Activated T-helper 1 cell treated with anti-CD3 and anti-CD28 coated beads, Interleukin-12 subunit alpha, Interleukin-12 subunit beta, Interleukin-2, Interleukin-4 antibody, amounts not matched to agents 30 ng/mL and 10 ng/mL and 1 ng/mL, durations not matched to agents 14 hours and 24 hours and 36 hours (primary cell): Measurements from ENCODE around the gene IFNA5. TPM values are rescaled to one million over a fixed set of nuclear protein-coding genes. Genes with fewer than 3 reads are reported as not detected.

Source experiments
- DNase-seq: peaks from one replicate; pipeline ENCODE4 v3.0.0; 2021; ENCODE audit warnings: low spot score
- H3K27ac Mint-ChIP-seq: one replicate; pipeline ENCODE4 v1.8.0; 2021; ENCODE audit warnings: mild to moderate bottlenecking, mixed read lengths
- H3K27me3 Mint-ChIP-seq: one replicate; pipeline ENCODE4 v1.8.0; 2022; ENCODE audit warnings: mild to moderate bottlenecking, moderate library complexity, mixed read lengths; ENCODE audit not compliant: insufficient read depth
- H3K36me3 Mint-ChIP-seq: one replicate; pipeline ENCODE4 v1.8.0; 2021; ENCODE audit warnings: low read depth, mixed read lengths
- H3K4me1 Mint-ChIP-seq: one replicate; pipeline ENCODE4 v1.8.0; 2021; ENCODE audit warnings: low read depth, mixed read lengths
- H3K4me3 Mint-ChIP-seq: one replicate; pipeline ENCODE4 v1.8.0; 2021; ENCODE audit warnings: mild to moderate bottlenecking, moderate library complexity, mixed read lengths
- H3K9me3 Mint-ChIP-seq: one replicate; pipeline ENCODE4 v1.8.0; 2021; ENCODE audit warnings: mixed read lengths
- intact Hi-C: fragments of 100-400 bp; cut with micrococcal nuclease; formaldehyde crosslinking; loops from one replicate; pipeline ENCODE4 v1.15.1; 2024
- total RNA-seq: library from RNA; stranded (reverse); gene quantifications from 2 replicates; pipeline ENCODE4 v1.2.3, GENCODE V29; 2022

The IFNA5 gene
- not detected in 2 replicates for total RNA-seq

DNA sequence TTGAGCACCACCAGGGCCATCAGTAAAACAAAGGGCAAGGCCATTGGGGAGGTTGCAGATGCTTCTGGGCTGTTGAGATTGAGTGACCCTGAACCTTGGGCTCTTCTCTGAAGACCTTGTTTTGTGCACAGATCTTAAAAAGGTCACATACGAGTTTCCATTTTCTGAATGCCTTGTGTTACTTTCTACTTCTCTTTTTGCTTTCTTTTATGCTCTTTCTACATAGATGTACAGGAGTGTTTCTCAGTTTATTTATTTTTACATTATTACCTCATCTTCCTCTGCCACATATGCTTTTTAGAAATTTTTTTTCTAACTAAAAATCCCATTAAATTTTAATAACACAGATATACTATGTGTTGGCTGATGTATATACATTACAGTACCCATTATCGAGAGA is at the start of gene IFNA5:
TSS of gene IFNA5 (minus strand) at position 101 of the 400 bp plus-strand sequence. CDS start at position 44, 57 bp downstream.
- H3K4me3 Mint-ChIP-seq = no peak within 1 kb of the TSS
- H3K27ac Mint-ChIP-seq = no peak within 1 kb of the TSS
- no peaks in the 10 kb centered on the region for H3K36me3 Mint-ChIP-seq
- H3K9me3 Mint-ChIP-seq = no peaks in the 10 kb centered on the region
- H3K4me1 Mint-ChIP-seq = no peaks in the 10 kb centered on the region
- no peak for DNase-seq
- H3K27me3 Mint-ChIP-seq = peaks cover 23% of the 10 kb centered on the region
- intact Hi-C loops = no loop called here

DNA sequence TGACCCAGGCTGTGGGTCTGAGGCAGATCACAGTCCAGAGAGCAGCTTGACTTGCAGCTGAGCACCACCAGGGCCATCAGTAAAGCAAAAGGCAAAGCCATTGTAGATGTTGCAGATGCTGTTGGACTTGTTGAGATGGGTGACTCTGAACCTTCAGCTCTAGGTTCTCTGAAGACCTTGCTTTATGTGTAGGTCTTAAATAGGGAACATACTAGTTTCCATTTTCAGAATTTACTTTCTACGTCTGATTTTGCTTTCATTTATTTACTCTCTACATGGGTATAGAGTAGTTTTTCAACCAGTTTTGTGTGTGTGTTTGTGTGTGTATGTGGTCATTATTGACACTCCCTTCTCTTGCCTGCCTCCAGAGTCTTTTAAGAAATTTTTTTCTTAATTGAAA is 45.7 kb upstream of the IFNA5 start, which contains the start of gene IFNA6:
TSS of gene IFNA6 (minus strand) at position 101 of the 400 bp plus-strand sequence. CDS start at position 101, 0 bp downstream.
- no peak for DNase-seq
- Mint-ChIP-seq H3K4me1 (no peaks in the 10 kb centered on the region), H3K27ac (no peak within 1 kb of the TSS), H3K9me3 (peaks cover 11% of the 10 kb centered on the region), H3K4me3 (no peak within 1 kb of the TSS), H3K36me3 (peaks cover 4% of the 10 kb centered on the region), H3K27me3 (peaks cover 59% of the 10 kb centered on the region)
- intact Hi-C loops = no loop called here

DNA sequence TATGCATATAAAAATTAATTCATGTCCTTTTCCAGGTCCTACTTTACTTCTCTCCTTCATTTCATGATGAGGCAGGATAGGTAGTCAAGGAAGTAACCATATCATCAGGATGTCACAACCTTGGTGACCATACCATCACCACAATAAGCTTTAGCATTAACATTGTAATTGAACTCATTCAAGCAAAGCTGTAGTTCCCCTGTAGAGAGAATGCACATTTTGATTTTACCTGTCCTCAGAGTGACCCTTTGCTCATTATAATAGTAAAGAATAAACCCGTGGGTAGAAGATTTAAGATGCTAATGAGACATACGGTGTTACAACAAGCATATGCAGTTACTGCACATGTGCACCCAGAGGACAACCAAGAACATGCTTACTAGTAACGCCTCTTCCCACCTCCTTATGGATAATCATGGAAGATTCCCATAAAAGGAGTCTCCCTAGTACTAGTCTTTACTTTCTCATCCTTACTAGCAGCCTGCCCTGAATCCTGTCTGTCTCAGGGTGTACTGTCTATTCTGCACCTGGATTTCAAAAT is 43.4 kb upstream of the IFNA5 start:
- H3K4me3 Mint-ChIP-seq = no peak overlapping the region
- peaks cover 10% of the 10 kb centered on the region for H3K9me3 Mint-ChIP-seq
- H3K36me3 Mint-ChIP-seq = no peaks in the 10 kb centered on the region
- no peaks in the 10 kb centered on the region for H3K4me1 Mint-ChIP-seq
- intact Hi-C loops = no loop called here
- no peak overlapping the region for H3K27ac Mint-ChIP-seq
- DNase-seq = no peak
- peaks cover 53% of the 10 kb centered on the region for H3K27me3 Mint-ChIP-seq

DNA sequence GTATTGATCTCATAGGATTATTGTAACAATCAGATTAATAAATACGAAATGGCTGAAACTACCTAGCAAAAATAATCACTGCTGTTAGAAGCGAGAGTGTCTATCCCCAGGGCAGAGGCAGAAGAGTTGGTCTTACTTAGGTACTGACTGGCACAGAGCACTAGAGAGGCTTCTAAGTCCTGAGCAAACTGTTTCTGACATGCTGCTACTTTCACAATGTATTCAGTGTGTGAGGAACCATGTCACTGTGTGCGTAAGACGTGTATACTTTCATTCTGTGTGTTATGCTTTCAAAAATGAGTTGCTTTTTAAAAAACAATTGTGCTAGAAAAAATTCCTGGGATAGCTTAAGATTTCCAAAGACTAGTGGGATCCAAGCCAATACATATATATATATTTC is 35.6 kb upstream of the IFNA5 start:
- Mint-ChIP-seq H3K27ac (no peak overlapping the region), H3K27me3 (peaks cover 48% of the 10 kb centered on the region), H3K4me1 (no peaks in the 10 kb centered on the region), H3K4me3 (no peak overlapping the region), H3K9me3 (peaks cover 12% of the 10 kb centered on the region), H3K36me3 (peaks cover 1% of the 10 kb centered on the region)
- intact Hi-C loops = no loop called here
- DNase-seq = no peak

DNA sequence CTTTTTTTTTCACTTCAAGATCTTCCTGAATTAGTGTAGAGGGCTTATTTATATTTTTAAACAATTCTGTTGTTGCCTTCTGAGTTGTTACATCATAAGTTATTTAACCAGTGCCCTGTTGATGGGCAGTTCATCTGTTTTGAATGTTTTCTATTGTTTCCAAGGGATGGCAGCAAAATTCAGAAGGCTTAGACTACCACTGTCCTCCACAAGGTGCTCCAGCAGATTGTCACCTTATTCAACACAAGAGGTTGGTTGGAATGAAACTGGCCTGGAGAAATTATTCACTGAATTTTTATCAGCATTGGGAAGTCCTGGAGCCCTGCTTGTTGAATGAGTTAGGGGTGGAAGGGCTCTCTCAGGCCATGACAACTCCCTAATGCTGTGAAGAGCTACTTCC is 31.3 kb upstream of the IFNA5 start:
- DNase-seq = no peak
- Mint-ChIP-seq H3K4me1 (peaks cover 21% of the 10 kb centered on the region), H3K36me3 (peaks cover 17% of the 10 kb centered on the region), H3K27me3 (peaks cover 20% of the 10 kb centered on the region), H3K27ac (no peak overlapping the region), H3K9me3 (no peaks in the 10 kb centered on the region), H3K4me3 (peak overlapping the region; percentile 70)
- intact Hi-C loops = loop anchor here (10.0 kb wide), 3 partner anchors 302 to 908 kb away; partner anchors contain the start of genes FOCAD and HACD4

DNA sequence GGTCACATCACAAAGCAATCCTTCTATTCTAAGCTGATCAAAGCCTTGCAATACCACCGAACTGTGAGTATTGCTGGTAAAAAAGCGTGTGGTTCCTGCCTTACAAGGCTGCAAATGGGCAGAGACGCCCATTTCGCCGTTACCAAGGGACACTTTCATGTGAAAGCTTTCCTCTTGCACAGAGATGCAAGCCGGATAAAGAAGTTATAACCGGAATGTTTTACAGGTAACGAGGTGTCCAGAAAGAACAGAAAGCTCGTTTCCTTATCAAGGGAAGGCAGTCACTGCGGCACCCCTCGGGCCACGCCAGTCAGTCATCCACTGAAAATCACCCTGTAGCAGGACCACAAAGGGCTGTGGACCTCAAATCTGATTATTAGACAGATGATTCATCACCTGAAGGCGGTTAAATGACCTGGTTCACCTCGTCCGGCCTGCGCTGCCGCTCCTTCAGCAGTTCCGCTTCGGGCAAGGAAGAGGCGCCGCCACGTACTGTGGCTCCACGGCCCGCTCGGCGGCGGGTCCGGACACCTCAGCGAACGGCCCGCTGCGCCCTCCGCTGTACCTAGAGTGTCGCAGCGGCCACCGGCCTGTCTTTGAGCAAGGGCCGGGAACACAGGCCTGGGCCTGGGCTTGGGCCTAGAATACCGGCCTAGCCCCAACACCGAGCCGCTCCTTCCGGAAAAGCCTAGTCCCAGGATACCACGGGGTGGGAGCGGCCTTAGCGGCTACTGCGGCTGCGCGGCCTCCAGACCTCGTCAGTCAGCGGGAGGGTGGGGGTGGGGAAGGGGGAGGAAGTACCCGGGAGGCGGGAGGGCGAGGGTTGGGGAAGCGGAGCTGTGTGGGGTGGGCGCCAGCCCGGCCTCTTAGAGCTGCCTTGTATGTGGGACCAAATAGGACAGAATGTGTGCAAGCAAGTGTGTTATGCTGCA is 29.9 kb upstream of the IFNA5 start, which contains the start of gene KLHL9:
TSS of gene KLHL9 (minus strand) at position 704 of the 932 bp plus-strand sequence. CDS start at position 159, 545 bp downstream.
- peaks cover 32% of the 10 kb centered on the region for H3K4me1 Mint-ChIP-seq

DNA sequence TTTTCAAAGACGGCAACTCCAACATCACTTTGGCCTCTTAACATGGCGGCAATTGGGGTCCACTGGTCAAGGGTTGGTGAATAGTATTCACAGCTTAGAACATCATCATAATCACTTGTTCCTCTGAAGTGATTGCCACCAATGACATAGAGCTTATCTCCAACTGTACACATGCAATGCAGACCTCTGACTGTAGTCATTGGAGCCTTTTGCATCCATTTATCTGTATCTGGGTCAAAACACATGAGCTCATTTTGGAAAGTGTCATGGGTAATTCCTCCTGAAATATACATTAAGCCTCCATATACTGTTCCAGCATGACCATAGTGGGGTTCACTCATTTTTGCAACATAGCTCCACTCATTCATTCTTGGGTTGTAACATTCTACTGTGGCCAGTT is 28.1 kb upstream of the IFNA5 start:
- Mint-ChIP-seq H3K4me1 (peaks cover 33% of the 10 kb centered on the region), H3K27ac (no peak overlapping the region), H3K4me3 (peak overlapping the region; percentile 92), H3K27me3 (peaks cover 6% of the 10 kb centered on the region), H3K9me3 (no peaks in the 10 kb centered on the region), H3K36me3 (peaks cover 29% of the 10 kb centered on the region)
- DNase-seq = no peak
- intact Hi-C loops = loop anchor here (10.0 kb wide), 3 partner anchors 298 to 912 kb away; partner anchors contain the start of genes FOCAD and HACD4

More for the DNA sequence above, 29.9 kb upstream of the IFNA5 start, which contains the start of gene KLHL9:
- intact Hi-C loops = loop anchor here (1.0 to 10.0 kb wide), 7 partner anchors 9 to 910 kb away; partner anchors contain the start of genes FOCAD and HACD4
- no peaks in the 10 kb centered on the region for H3K9me3 Mint-ChIP-seq
- peak; percentile 75 for DNase-seq
- peaks cover 13% of the 10 kb centered on the region for H3K27me3 Mint-ChIP-seq
- H3K36me3 Mint-ChIP-seq = peaks cover 25% of the 10 kb centered on the region
- peak within 1 kb of the TSS; percentile 85 for H3K27ac Mint-ChIP-seq
- H3K4me3 Mint-ChIP-seq = peak within 1 kb of the TSS; percentile 92

DNA sequence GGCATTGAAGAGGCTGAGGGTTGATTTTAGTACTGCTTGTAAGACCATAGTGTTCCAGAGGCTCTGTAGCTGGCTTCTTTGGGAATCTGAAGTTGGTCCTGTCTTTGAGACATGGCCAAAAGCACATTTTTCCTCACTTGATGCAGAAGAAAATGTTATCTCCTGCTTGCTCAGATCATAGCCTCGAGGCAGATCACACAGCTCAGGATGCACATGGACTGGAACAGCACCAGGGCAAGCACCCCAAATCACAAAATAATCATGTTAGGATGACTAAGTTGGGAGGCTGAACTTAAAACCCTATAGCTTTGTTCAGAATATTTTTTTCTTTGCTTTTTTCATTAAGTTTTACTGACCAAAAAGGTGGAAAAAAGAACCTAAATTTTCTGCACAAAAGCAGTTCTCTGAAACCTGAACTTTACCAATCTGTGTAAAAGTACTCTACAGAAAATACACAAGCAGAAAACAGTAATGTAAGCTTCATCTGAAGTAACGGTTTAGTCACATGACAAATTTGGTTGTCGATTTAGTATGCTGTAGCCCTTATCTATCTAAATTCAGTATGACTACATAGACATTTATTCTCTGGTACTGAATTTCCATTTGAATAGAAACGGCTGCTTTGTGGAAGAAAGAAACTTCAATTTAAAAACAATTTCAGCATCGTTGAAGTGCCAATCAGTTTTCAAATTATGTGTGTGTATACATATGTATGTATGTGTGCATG is 26.7 kb upstream of the IFNA5 start:
- DNase-seq = no peak
- H3K4me1 Mint-ChIP-seq = peaks cover 39% of the 10 kb centered on the region
- H3K9me3 Mint-ChIP-seq = no peaks in the 10 kb centered on the region
- no peak overlapping the region for H3K4me3 Mint-ChIP-seq
- H3K36me3 Mint-ChIP-seq = peaks cover 29% of the 10 kb centered on the region
- intact Hi-C loops = loop anchor here (10.0 kb wide), 3 partner anchors 297 to 913 kb away; partner anchors contain the start of genes FOCAD and HACD4
- no peak overlapping the region for H3K27ac Mint-ChIP-seq
- H3K27me3 Mint-ChIP-seq = peaks cover 1% of the 10 kb centered on the region

DNA sequence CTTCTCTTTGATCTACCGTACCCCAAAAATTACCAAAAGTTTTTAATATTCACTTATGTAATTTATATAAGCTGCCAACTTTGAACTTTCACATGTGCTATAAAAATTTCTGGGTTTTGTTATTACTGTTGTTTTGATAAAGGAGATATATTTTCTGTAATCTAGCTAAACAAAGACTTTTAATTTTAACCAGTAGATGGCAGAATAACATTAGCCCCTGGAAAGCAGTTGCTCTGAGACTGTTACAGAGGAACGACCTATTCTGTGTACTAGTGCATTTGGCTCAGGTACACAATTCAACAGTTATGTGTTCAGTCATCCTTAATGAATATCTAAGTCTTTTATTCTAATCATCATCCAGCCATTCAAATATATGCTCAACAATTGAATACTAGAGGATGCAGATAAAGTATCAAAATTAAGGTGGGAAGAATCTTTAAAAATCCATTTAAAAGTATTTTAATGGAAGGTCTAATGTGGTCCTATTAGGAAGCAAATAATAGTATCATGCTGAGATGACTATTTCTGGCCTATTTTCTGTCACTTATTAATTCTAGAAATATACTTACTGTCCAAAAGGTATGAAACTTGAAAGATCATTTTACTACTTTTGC is 21.5 kb upstream of the IFNA5 start:
- Mint-ChIP-seq H3K27ac (no peak overlapping the region), H3K27me3 (no peaks in the 10 kb centered on the region), H3K4me3 (no peak overlapping the region), H3K36me3 (peaks cover 38% of the 10 kb centered on the region), H3K9me3 (no peaks in the 10 kb centered on the region), H3K4me1 (peaks cover 29% of the 10 kb centered on the region)
- no peak for DNase-seq
- intact Hi-C loops = loop anchor here (1.0 to 5.0 kb wide), 8 partner anchors 9 to 463 kb away; partner anchors contain the start of gene KLHL9

DNA sequence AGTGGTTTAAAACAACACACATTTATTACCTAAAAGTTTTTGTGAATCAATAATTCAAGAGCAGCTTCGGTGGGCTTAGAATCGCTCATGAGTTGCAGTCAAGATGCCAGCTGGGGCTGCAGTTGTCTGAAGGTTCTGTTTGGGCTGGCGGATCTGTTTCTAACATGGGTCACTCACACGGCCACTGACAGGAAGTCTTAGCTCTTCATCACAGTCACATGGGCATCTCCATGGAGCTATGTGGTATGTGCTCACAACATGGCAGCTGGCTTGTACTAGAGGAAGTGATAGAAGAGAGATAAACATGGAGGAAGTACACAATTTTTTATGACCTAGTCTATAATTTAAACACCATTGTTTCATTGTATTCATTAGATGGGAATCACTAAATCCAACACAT is 18.9 kb upstream of the IFNA5 start:
- intact Hi-C loops = no loop called here
- H3K9me3 Mint-ChIP-seq = no peaks in the 10 kb centered on the region

DNA sequence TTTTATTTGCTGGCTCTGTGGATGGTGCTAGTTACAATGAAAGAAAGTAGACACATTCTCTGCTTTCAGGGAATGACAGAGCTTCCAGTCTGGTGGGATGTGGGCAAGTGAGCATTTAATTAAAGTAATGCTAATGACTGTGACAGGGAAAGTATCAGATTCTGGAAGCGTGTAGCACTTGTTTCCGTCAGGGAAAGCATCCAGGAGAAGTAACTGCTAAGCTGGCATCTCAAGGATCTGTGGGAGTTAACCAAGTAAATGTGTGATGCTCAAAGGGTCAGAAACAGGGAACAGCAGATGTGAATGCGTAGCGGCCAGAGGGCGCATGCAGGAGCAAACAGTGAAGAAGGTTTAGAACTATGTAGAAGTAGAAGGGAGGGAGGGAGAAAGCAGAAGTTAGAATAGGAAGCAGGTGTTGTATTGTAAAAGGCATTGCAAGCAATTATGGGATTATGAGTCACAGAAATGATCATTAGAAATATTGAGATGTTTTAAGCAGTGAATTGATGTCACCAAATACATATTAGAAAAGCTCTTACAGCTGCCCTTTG is 17.9 kb upstream of the IFNA5 start:
- Mint-ChIP-seq H3K4me3 (no peak overlapping the region), H3K27me3 (no peaks in the 10 kb centered on the region), H3K27ac (no peak overlapping the region), H3K4me1 (peaks cover 22% of the 10 kb centered on the region), H3K9me3 (no peaks in the 10 kb centered on the region), H3K36me3 (peaks cover 31% of the 10 kb centered on the region)
- intact Hi-C loops = no loop called here
- DNase-seq = no peak

More for the DNA sequence above, 18.9 kb upstream of the IFNA5 start:
- H3K27me3 Mint-ChIP-seq = no peaks in the 10 kb centered on the region
- peaks cover 33% of the 10 kb centered on the region for H3K36me3 Mint-ChIP-seq
- H3K4me3 Mint-ChIP-seq = no peak overlapping the region
- H3K27ac Mint-ChIP-seq = no peak overlapping the region
- DNase-seq = no peak
- peaks cover 18% of the 10 kb centered on the region for H3K4me1 Mint-ChIP-seq

DNA sequence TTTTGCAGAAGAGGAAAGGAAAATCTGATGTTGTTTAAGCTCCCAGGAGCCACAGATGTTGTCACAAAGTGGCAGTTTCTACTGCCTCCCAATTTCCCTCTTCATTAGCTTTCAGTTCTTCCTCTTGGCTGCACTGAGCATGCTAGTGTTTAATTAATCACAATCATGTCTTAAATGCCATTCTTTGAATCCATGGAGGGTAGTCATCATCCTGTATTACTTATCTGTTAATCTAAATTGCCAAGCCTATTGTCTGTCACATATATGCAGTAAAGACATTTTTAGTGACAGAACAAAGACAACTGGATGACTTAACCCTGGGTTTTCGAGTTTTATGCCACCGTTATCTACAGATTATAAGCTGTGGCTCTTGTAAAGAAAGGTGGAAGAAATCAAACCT is 15.4 kb upstream of the IFNA5 start:
- H3K4me3 Mint-ChIP-seq = no peak overlapping the region
- peaks cover 9% of the 10 kb centered on the region for H3K27me3 Mint-ChIP-seq
- no peak for DNase-seq
- peaks cover 11% of the 10 kb centered on the region for H3K4me1 Mint-ChIP-seq
- intact Hi-C loops = no loop called here
- H3K9me3 Mint-ChIP-seq = no peaks in the 10 kb centered on the region
- peaks cover 24% of the 10 kb centered on the region for H3K36me3 Mint-ChIP-seq
- H3K27ac Mint-ChIP-seq = no peak overlapping the region
